Transverse colon (tissue), 4 donors: ENCODE results near the gene GCM1.

Experiments used
- POLR2A ChIP-seq: fragments of 450-650 bp; IDR thresholded peaks from one replicate; pipeline ENCODE4 v1.6.1; 2016; ENCODE audit warnings: antibody characterized with exemption, mild to moderate bottlenecking, moderate library complexity
- POLR2AphosphoS5 ChIP-seq, 3 donors: sonication (generic); formaldehyde crosslinking; IDR thresholded peaks; one replicate each; pipeline ENCODE4 v1.6.1; 2016; ENCODE audit warnings: antibody characterized with exemption in 3 of 3
- TF ChIP-seq, protein P1 (sequence below), 5 experiments: fragments of 200-600 bp in 3 of 5; fragments of 450-650 bp in 2 of 5; sonication (generic) in 3 of 5; IDR thresholded peaks; 1 replicate in 2 of 5; 2 replicates in 3 of 5; pipeline ENCODE4 v1.5.1; 2016 to 2017; ENCODE audit warnings: antibody characterized with exemption in 5 of 5, inconsistent platforms in 3 of 5, mild to moderate bottlenecking in 2 of 5, moderate library complexity in 1 of 5

DNA sequence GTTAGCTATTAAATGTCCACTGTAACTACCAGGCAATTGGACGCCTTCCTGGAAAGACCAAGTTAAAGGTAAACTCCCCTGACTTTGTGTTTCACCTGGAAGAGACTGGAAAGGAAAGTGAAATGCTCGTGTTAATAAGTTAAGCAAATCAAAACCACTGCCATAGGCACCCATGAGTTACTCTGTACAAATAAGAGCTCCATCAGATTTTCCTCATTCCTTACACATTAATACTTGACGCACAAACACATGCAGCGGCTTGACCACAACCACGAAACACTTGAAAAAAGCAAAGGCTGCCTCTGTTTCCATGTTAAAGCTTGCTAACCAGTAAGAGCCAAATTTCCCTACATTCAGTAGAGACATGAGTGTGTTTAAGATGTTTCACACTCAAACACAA lies 19.8 kb downstream of the GCM1 start:
- TF ChIP-seq, protein P1, sequence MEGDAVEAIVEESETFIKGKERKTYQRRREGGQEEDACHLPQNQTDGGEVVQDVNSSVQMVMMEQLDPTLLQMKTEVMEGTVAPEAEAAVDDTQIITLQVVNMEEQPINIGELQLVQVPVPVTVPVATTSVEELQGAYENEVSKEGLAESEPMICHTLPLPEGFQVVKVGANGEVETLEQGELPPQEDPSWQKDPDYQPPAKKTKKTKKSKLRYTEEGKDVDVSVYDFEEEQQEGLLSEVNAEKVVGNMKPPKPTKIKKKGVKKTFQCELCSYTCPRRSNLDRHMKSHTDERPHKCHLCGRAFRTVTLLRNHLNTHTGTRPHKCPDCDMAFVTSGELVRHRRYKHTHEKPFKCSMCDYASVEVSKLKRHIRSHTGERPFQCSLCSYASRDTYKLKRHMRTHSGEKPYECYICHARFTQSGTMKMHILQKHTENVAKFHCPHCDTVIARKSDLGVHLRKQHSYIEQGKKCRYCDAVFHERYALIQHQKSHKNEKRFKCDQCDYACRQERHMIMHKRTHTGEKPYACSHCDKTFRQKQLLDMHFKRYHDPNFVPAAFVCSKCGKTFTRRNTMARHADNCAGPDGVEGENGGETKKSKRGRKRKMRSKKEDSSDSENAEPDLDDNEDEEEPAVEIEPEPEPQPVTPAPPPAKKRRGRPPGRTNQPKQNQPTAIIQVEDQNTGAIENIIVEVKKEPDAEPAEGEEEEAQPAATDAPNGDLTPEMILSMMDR (IDR thresholded peaks at IDR 0.05): no peak
- TF ChIP-seq POLR2A (no peak), POLR2AphosphoS5 (IDR thresholded peaks at IDR 0.05) (no peak)
